ENCODE results near the gene C6orf89. TPM values are rescaled to one million over a fixed set of nuclear protein-coding genes. Genes with fewer than 3 reads are reported as not detected.

C6orf89 gene
- total and polyA plus RNA-seq, 2 of the 8 experiments (the other 6 are each of a cell fraction or from before 2014, with no cell fraction given), result 4.6 to 12.3 TPM

DNA sequence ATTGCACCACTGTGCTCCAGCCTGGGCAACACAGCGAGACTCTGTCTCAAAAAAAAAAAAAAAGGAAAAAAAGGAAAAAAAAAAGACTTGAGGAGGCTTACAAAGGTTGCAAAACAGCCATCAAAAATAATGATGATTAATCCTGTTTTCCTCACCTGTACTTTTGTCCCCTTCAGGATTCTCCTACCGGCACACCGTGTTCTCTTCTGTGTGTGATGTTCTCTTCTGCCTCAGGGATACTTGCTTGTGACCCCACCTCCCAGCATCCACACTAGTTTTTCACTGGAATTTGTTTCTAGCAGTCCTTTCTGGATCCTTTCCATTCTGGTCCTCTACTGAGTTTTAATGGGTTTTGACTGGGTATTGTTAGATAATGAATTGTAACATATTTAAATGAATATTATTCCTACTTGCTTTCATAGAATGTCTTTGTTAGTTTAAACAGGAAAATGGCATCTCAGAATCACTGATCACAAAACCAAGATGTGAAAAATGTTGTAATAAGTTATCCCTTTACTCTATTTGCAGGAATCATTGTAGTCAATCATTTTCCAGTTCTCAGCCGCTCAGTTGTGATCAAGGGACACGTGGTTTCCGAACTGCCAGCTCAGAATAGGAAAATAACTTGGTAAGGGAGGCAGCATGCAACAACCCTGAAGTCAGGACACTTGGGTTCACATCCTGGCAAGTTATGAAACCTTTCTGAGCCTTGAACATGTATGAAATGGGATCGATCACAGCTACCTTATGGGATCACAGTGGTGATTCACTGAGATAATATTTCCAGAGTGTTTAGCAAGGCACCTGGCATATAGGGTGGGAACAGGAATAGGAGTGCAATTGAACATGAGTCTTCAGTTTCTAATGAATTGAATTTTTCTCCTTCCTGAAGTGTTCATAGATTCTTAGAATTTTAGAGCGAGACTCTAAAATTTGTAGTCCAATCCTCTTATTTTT, 8.5 kb downstream of the C6orf89 start:
- Histone ChIP-seq H3K36me3 (ENCODE audit: control insufficient read depth in 2 of 4, insufficient read depth in 4 of 4, low read length in 3 of 4) (no peaks in the 10 kb centered on the region), H3K18ac (ENCODE audit: extremely low read depth, low read length) (no peak overlapping the region), H3K27me3 (replicated peaks in 1 of 4; ENCODE audit: control insufficient read depth in 3 of 4, extremely low read depth in 1 of 4, insufficient read depth in 3 of 4, low read length in 3 of 4) (no peaks in the 10 kb centered on the region), H2AFZ (ENCODE audit: low read length) (no peak overlapping the region), H4K91ac (replicated peaks; ENCODE audit: insufficient read length, low read length) (no peak overlapping the region), H3K23me2 (ENCODE audit: low read depth, low read length) (no peaks in the 10 kb centered on the region), H2AK5ac (ENCODE audit: low read depth, low read length) (no peak overlapping the region), H3K56ac (replicated peaks; ENCODE audit: insufficient read length, low read depth, low read length) (no peak overlapping the region), H3K4me2 (ENCODE audit: insufficient read depth in 1 of 2, low read depth in 2 of 2, low read length in 2 of 2) (no peak overlapping the region), H3K9ac (replicated peaks in 1 of 4; ENCODE audit: extremely low read depth in 1 of 4, low read depth in 3 of 4, low read length in 3 of 4) (no peak overlapping the region), H3K4me3 (ENCODE audit: extremely low read depth in 1 of 4, insufficient read depth in 2 of 4, low read depth in 3 of 4, low read length in 4 of 4) (no peak overlapping the region), H4K5ac (ENCODE audit: insufficient read length, low read depth, low read length) (no peak overlapping the region), H2BK20ac (ENCODE audit: low read length) (no peak overlapping the region), H2BK120ac (replicated peaks; ENCODE audit: low read depth, low read length) (no peak overlapping the region), H4K8ac (ENCODE audit: extremely low read depth, insufficient read depth, low read length) (no peak overlapping the region), H4K20me1 (replicated peaks in 1 of 2; ENCODE audit: control insufficient read depth in 1 of 2, insufficient read depth in 2 of 2, low read length in 2 of 2) (peaks cover 0 to 3% of the 10 kb centered on the region in 2 experiments), H3K9me3 (ENCODE audit: insufficient read depth in 2 of 2, low read depth in 1 of 2, low read length in 1 of 2) (no peaks in the 10 kb centered on the region), H3K79me2 (ENCODE audit: control insufficient read depth in 1 of 2, insufficient read depth in 2 of 2, low read length in 2 of 2) (no peaks in the 10 kb centered on the region), H2BK12ac (ENCODE audit: low read depth, low read length) (no peak overlapping the region), H3K4ac (replicated peaks; ENCODE audit: insufficient read length, low read depth, low read length) (no peak overlapping the region), H2BK5ac (ENCODE audit: low read depth, low read length) (no peak overlapping the region), H3K4me1 (replicated peaks in 1 of 4; ENCODE audit: control insufficient read depth in 3 of 4, insufficient read depth in 4 of 4, low read length in 3 of 4) (no peaks in the 10 kb centered on the region), H3K14ac (ENCODE audit: insufficient read length) (no peak overlapping the region), H3K27ac (ENCODE audit: low read depth, low read length) (no peak overlapping the region), H3K79me1 (ENCODE audit: low read depth, low read length) (no peaks in the 10 kb centered on the region; the same call in 1 of the 2 replicates), H3K23ac (ENCODE audit: insufficient read length) (no peak overlapping the region), H2BK15ac (ENCODE audit: low read length) (no peak overlapping the region)
- DNase-seq (ENCODE audit: low read depth in 1 of 2, low spot score in 2 of 2) (no peak), FAIRE-seq (no peak)
- POLR2A ChIA-PET (ENCODE audit: partially characterized antibody), result no interaction called here
- WGBS, 2 experiments (ENCODE audit: extremely low coverage in 1 of 2, insufficient coverage in 1 of 2, insufficient read length in 1 of 2, insufficient replicate concordance in 2 of 2, low coverage in 1 of 2, low lambda C conversion rate in 2 of 2, missing lambda C conversion rate in 1 of 2), result 94% methylated on average over 7 of the region's 8 CpGs; no CpG with 5 or more reads in 1 of the 2 experiments
- TF ChIP-seq JUND (IDR thresholded peaks at IDR 0.05; ENCODE audit: low read length) (no peak), PHF8 (conservative IDR thresholded peaks at IDR 0.05; ENCODE audit: low read depth, low read length) (no peak), HDAC2 (IDR thresholded peaks at IDR 0.05; ENCODE audit: borderline replicate concordance in 1 of 2, low read depth in 2 of 2, low read length in 2 of 2) (no peak), GTF2F1 (IDR thresholded peaks at IDR 0.05; ENCODE audit: borderline replicate concordance, low read depth, low read length) (no peak)
- CTCF ChIA-PET (ENCODE audit: partially characterized antibody), result interaction anchor here (0.8 to 3.3 kb wide), 9 partner anchors 9 to 135 kb away, joined by 3 to 12 read pairs (median 3); partner anchors contain the start of genes C6orf89 and PPIL1
